Caki2 (cell line): Measurements from ENCODE around the gene IDE. TPM values are rescaled to one million over a fixed set of nuclear protein-coding genes. Genes with fewer than 3 reads are reported as not detected.
"Not testable (repeated sequence)": the region's sequence is repeated elsewhere in the genome, so short reads cannot be mapped to it uniquely, and the experiment has no call there.

Experiments
- DNase-seq: peaks from one replicate; pipeline ENCODE4 v3.0.0-alpha.2; 2015; ENCODE audit warnings: low read depth
- in situ Hi-C: cut with HindIII; loops from 2 replicates; pipeline ENCODE4 v1.10.0; 2016; ENCODE audit warnings: low sequenced_read_pairs, low pct_unique_long_range_greater_than_20kb, mixed read lengths
- total RNA-seq: library from RNA; depleted of rRNA; stranded (reverse); fragments of >200 nt; shearing (Covaris generic); gene quantifications from 2 replicates; pipeline ENCODE4 v1.2.3, GENCODE V29; 2014; ENCODE audit warnings: low replicate concordance

Gene IDE
- total RNA-seq, 1 experiment from 2014 or later = 20.5 TPM

GRCh38 chr10:92450896-92451295, 123.0 kb downstream of the IDE start:
- in situ Hi-C loops = no loop called here
- DNase-seq = no peak

- no peak for DNase-seq
- in situ Hi-C loops = no loop called here
Observed at GRCh38 chr10:92440578-92440977, 133.3 kb downstream of the IDE start.

- in situ Hi-C loops = no loop called here
- no peak for DNase-seq
Observed at GRCh38 chr10:92438220-92438619, 135.7 kb downstream of the IDE start.

GRCh38 chr10:92436611-92437010, 137.3 kb downstream of the IDE start:
- in situ Hi-C loops = no loop called here

GRCh38 chr10:92436065-92436464, 137.8 kb downstream of the IDE start:
- DNase-seq, in situ Hi-C loops: not testable (repeated sequence)

More at GRCh38 chr10:92436611-92437010, 137.3 kb downstream of the IDE start:
- no peak for DNase-seq

- DNase-seq = no peak
- in situ Hi-C loops = no loop called here
Observed at GRCh38 chr10:92434385-92434784, 139.5 kb downstream of the IDE start.

GRCh38 chr10:92432596-92432995, 141.3 kb downstream of the IDE start:
- no peak for DNase-seq
- in situ Hi-C loops = no loop called here

GRCh38 chr10:92430103-92430502, 143.8 kb downstream of the IDE start:
- no peak for DNase-seq
- in situ Hi-C loops = no loop called here

- in situ Hi-C loops = no loop called here
- no peak for DNase-seq
Observed at GRCh38 chr10:92421550-92421949, 152.3 kb downstream of the IDE start.

- DNase-seq = no peak
- in situ Hi-C loops = no loop called here
Observed at GRCh38 chr10:92420546-92421275, 153.2 kb downstream of the IDE start.

GRCh38 chr10:92419740-92420545, 153.9 kb downstream of the IDE start:
- DNase-seq = no peak

GRCh38 chr10:92418891-92419290, 155.0 kb downstream of the IDE start:
- in situ Hi-C loops = no loop called here
- DNase-seq = no peak

More at GRCh38 chr10:92419740-92420545, 153.9 kb downstream of the IDE start:
- in situ Hi-C loops = no loop called here

- in situ Hi-C loops = no loop called here
- no peak for DNase-seq
Observed at GRCh38 chr10:92418221-92418620, 155.7 kb downstream of the IDE start.

- in situ Hi-C loops = no loop called here
- no peak for DNase-seq
Observed at GRCh38 chr10:92413519-92413918, 160.4 kb downstream of the IDE start.

- no peak for DNase-seq
- in situ Hi-C loops = no loop called here
Observed at GRCh38 chr10:92413011-92413410, 160.9 kb downstream of the IDE start.

GRCh38 chr10:92411406-92411805, 162.5 kb downstream of the IDE start:
- no peak for DNase-seq
- in situ Hi-C loops = no loop called here

GRCh38 chr10:92410501-92410900, 163.4 kb downstream of the IDE start:
- in situ Hi-C loops = no loop called here
- DNase-seq = no peak

GRCh38 chr10:92408017-92408361, 165.9 kb downstream of the IDE start:
- in situ Hi-C loops = no loop called here
- no peak for DNase-seq

- in situ Hi-C loops = no loop called here
- no peak for DNase-seq
Observed at GRCh38 chr10:92407305-92408016, 166.4 kb downstream of the IDE start.
